ENCODE results near the gene PAPPA. TPM values are rescaled to one million over a fixed set of nuclear protein-coding genes. Genes with fewer than 3 reads are reported as not detected.

The PAPPA gene
- total RNA-seq, 1 experiment from 2014 or later = 0.17 TPM

DNA sequence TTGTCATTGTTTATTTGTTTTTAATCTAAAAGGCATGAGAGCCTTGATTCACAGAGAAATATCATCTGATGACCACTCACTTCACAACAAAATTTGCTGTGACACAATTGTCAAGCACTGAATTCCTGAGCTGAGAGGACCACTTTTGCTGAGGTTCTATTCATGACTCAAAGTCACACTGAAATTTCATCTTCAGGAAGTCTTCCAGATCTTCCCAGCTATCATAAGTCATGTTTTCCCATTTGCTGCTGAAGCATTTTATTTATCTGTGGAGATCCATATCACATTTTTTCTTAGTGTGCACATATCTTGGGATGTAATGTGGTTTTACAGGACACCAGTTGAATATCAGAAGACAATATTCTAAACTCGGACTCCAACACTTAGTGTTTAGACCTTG, 278.5 kb downstream of the PAPPA start:
- no peak overlapping the region for H3K14ac ChIP-seq (ENCODE audit: insufficient read depth, low read length)
- no peaks in the 10 kb centered on the region for H3K9me3 ChIP-seq (ENCODE audit: control insufficient read depth, low read depth, low read length)
- H3K18ac ChIP-seq (ENCODE audit: insufficient read length, low read depth, low read length) = no peak overlapping the region
- Mint-ChIP-seq H3K27ac (no peak overlapping the region), H3K36me3 (ENCODE audit: insufficient read depth in 1 of 3, low read depth in 3 of 3) (0 out of 7 replicates have a peak, but pooled peaks cover 0 to 4% (median 2%) of the 10 kb centered on the region in 3 experiments), H3K27me3 (ENCODE audit: low read depth) (no peaks in the 10 kb centered on the region), H3K9me3 (no peaks in the 10 kb centered on the region), H3K4me3 (no peak overlapping the region), H3K4me1 (peaks cover 5 to 10% of the 10 kb centered on the region in 2 experiments)
- no peak overlapping the region for H3K4ac ChIP-seq (ENCODE audit: low read depth, low read length)
- H3K4me1 ChIP-seq (ENCODE audit: insufficient read depth, low read length) = no peaks in the 10 kb centered on the region
- no peak overlapping the region for H4K91ac ChIP-seq (ENCODE audit: insufficient read length, low read depth, low read length)
- H2AFZ ChIP-seq (ENCODE audit: low read length) = no peak overlapping the region
- no CpG with 5 or more reads among the region's 1 CpG for WGBS (ENCODE audit: extremely low coverage, insufficient read length, low lambda C conversion rate)
- H2BK5ac ChIP-seq (ENCODE audit: insufficient read length, low read length) = no peak overlapping the region
- no peak overlapping the region for H2BK120ac ChIP-seq (ENCODE audit: low read depth, low read length, poor library complexity, severe bottlenecking)
- no peak overlapping the region for H3K9ac ChIP-seq (ENCODE audit: extremely low read depth, insufficient read length, low read length)
- no peaks in the 10 kb centered on the region for H4K20me1 ChIP-seq (ENCODE audit: control insufficient read depth, insufficient read depth, insufficient read length)
- no peak overlapping the region for H3K23ac ChIP-seq (ENCODE audit: insufficient read length, low read depth, low read length)
- H3T11ph ChIP-seq (ENCODE audit: low read length) = no peak overlapping the region
- no peak for DNase-seq
- H3K27me3 ChIP-seq (ENCODE audit: insufficient read depth, low read length) = no peaks in the 10 kb centered on the region
- H3K27ac ChIP-seq (ENCODE audit: insufficient read length, low read depth, low read length) = no peak overlapping the region
- no peak overlapping the region for H4K5ac ChIP-seq (ENCODE audit: insufficient read length, low read depth, low read length)
- no peak overlapping the region for H3K56ac ChIP-seq (ENCODE audit: insufficient read length, low read depth, low read length)
- H2AK5ac ChIP-seq (ENCODE audit: insufficient read length, low read length) = no peak overlapping the region
- TF ChIP-seq, protein P1, sequence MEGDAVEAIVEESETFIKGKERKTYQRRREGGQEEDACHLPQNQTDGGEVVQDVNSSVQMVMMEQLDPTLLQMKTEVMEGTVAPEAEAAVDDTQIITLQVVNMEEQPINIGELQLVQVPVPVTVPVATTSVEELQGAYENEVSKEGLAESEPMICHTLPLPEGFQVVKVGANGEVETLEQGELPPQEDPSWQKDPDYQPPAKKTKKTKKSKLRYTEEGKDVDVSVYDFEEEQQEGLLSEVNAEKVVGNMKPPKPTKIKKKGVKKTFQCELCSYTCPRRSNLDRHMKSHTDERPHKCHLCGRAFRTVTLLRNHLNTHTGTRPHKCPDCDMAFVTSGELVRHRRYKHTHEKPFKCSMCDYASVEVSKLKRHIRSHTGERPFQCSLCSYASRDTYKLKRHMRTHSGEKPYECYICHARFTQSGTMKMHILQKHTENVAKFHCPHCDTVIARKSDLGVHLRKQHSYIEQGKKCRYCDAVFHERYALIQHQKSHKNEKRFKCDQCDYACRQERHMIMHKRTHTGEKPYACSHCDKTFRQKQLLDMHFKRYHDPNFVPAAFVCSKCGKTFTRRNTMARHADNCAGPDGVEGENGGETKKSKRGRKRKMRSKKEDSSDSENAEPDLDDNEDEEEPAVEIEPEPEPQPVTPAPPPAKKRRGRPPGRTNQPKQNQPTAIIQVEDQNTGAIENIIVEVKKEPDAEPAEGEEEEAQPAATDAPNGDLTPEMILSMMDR (conservative IDR thresholded peaks at IDR 0.05) = no peak
- H2BK20ac ChIP-seq (ENCODE audit: low read depth, low read length, poor library complexity, severe bottlenecking) = no peak overlapping the region
- no peak overlapping the region for H3K4me2 ChIP-seq (ENCODE audit: insufficient read depth, insufficient read length, low read length)
- H3K79me1 ChIP-seq (ENCODE audit: insufficient read depth, low read depth, low read length, poor library complexity, severe bottlenecking) = no peaks in the 10 kb centered on the region
- H3K23me2 ChIP-seq (ENCODE audit: insufficient read length, low read depth, low read length, poor library complexity, severe bottlenecking) = no peaks in the 10 kb centered on the region
- no peaks in the 10 kb centered on the region for H3K79me2 ChIP-seq (ENCODE audit: insufficient read depth, low read length)
- no peak overlapping the region for H4K8ac ChIP-seq (replicated peaks; ENCODE audit: insufficient read length, low read depth, low read length)
- no peak overlapping the region for H2BK12ac ChIP-seq (ENCODE audit: insufficient read length, low read depth, low read length)
- H2BK15ac ChIP-seq (ENCODE audit: low read depth, low read length) = no peak overlapping the region

Measured in H9 (cell line).